GM19455 (cell line): ENCODE data around the gene LRRC1.

Experiments used
- ATAC-seq: cut with Tn5 transposase; IDR thresholded peaks from one replicate; pipeline ENCODE4 v1.9.1; 2021; ENCODE audit not compliant: unreplicated experiment

The LRRC1 gene

DNA sequence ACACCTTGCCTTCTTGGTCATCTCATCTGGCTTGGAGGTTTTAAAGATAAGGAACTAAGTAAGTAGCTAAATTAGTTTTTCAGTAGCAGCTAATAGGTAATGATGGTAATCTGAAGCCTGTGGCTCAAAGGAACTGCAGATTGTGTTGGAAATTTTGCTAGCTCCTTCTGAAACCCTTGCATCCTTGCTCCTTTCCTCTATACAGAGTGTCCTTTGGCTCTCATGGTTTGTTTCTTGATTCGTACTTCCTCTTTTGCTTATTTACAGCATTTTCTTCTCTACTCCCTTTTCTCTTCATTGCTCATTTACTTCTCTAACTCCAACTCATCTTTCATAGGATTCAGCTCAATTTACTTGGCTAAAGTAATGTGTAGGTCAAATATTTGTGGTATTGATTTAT, 19.0 kb downstream of the LRRC1 start:
- ATAC-seq = no peak

DNA sequence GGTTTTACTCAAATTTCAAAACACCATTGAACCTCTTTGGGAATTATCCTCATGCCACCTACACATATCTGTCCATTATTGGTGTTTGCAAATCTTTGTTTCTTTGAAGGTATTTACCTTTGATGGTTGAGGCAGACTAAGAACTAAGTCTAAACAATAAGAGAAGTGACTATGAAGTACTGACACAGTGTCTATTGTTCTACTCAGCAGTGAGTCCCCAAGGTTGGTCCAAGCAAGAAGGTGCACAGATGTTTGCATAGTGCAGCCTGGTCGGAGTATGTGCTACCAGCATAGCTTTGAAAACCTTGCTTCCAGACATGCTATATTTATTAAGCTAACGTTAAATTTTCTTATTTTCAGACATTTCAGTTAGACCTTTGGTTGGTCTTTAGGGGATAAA, 19.5 kb downstream of the LRRC1 start:
- ATAC-seq = no peak

DNA sequence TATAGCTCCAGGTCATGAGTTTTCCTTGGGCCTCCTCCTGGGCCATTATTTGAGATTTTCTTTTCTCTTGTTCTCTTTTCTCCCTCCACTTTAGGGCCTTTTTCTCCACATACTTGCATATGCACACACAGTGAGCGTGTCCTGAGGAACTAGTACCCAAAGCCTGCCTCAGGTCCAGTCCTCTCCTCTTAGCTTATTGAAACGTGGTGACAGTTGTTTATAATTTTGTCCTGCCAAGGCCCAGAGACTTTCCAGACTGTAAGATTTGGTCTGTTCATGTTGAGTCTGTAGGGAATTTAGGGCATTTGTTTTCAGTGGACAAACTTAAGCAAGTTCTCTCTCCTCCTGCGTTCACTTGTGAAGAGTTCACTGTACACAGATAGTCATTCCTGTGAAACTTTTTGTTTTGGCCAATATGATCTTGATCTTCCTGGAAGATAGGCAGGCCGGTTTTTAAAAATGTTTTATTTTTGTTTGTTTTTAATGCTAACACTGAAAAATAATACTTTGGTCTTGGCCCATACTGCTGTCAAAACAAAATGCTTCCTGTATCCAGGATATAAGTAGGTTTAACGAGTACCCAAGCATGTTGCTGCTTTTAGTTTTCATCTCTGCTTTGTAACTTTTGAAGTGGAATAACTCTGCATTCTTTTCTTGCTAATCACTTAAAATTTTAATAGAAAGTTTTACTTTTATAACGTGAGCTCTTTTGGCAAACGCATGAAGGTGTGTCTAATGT, 20.7 kb downstream of the LRRC1 start:
- no peak for ATAC-seq

DNA sequence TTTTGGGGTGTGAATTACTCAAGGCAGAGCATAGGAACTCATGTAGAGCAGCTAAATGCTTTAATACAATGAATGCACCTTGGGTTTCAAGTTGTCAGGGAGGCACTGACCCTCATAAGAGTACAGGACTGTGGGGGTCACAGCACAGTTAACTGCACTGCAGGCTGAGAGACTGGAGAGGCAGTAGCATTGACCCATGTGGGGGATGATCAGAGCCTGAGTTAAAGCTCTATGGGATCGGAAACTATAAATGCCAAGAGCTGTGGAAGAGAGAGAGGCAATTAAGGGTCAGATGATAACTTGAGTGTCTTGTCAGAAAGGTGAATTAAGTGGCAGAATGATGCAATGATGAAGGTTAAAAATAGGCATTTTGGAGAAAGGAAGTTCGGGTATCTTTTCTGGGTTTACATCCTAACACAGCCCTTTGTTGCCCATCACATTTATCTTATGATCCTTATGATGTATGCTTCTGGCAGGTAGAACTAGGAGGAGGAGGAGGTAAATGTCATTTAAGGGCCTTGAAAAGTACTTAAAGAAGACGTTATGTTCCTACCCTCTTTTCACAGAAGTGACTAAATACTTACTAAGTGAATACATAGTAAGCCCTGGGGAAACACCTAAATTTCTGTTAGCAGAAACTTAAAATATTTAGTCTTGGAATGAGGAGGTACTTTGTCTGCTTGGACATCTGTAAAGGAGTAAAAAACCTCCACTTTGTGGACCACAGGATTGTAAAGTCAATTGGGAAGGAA, 24.2 kb downstream of the LRRC1 start:
- no peak for ATAC-seq

DNA sequence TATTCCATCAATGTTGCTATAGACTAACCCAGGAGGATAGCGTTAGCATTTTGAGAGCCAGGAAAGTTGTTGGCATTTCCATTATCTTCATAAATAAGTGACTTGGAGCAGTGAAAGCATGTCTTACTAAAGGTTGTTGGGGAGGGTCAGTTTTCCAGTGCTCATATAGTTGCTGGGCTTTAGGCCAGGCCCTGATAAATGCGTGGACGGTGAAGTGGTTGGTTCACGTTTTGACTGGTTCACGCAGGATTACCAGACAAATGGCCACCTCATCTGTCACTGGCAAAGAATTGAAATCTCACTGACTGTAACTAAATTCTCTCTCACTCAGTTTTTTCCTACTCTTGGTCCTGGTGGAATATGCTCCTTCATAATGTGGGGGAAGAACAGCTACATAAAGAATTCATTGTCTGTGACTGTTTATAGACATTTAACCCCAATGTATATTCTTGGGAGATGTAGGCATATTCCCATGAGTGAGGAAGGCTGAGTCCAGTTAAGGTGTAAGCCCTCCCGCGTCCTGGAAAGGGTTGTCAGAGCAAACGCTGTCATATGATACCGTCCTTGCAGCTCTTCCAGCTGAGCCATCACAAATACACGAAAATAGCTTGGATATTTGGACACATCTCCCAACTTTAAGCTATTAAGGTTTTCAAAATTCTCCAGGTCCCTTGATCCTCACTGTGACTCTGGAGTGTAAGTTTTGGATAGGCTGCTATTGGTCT, 27.8 kb downstream of the LRRC1 start:
- no peak for ATAC-seq

DNA sequence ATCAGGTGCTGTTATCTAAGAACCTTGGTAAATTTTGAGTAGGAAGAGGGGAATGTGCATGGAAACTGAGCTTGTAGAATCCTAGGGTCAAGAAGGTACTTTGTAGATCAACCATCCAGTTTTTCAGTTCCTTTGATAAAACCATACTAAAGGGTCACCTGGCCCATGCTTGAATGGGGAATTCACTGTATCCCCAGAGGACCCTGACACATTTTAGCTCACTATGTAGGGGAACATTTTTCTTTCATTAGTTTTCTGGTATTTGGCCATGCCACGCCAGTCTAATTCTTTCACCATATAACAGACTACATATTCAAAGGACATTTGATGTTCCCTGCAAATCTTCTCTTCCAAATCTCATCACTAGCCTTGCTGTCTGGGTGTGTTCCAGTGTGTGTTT, 29.9 kb downstream of the LRRC1 start:
- ATAC-seq = no peak

DNA sequence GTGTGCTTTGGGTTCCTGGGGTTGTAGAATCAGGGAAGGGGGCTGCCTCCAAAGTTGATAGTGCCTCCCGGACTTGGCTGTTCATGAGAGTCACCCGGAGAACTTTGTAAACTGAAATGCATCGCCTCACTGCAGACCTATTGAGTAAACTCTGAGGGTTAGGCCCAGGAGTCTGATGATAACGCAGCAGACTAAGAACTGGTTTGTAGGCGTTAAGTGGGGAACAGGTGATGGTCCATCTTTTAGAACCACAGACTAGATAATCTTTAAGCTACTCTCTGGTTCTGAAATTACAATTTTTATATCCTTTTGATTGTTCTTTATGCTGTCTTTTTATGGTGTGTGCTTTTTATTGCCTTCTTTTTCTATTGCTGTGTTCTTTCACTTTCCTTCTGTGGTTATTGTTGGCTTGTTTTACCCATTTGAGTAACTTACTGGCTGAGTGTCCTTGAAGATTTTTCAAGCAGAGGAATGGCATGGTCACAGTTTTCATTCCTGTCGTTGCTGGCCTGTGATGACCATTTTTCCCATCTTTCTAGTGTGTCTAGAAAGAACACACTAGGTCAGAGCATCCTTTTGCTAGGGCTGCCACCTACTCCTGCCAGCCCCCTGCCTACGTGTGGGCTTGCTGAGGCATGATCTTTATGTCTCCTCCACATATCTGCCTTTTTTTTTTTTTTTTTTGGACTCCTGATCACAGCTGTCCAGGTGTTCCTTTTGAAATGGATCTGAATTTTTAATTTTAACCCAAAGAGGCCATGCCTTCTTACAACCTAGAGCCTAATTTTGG, 30.9 kb downstream of the LRRC1 start:
- ATAC-seq = no peak

DNA sequence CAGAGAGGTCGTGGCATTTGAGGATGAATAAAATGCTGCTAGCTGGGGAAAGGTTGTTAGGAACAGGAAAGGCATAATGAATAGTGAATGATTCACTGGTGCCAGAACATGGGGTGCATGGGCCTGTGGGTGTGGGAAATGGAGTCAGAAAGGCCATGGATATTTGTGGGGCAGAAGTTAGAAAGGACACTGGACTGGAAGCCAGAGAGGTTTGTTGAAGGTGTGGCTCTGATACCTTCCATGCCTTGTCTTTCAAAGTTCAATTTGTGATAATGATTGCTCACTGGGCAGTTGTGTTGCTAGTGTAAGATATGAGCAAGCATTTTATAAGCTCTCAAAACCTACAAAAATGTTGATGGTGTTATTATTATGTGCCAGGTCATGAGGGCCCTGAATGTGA, 32.7 kb downstream of the LRRC1 start:
- ATAC-seq = no peak

DNA sequence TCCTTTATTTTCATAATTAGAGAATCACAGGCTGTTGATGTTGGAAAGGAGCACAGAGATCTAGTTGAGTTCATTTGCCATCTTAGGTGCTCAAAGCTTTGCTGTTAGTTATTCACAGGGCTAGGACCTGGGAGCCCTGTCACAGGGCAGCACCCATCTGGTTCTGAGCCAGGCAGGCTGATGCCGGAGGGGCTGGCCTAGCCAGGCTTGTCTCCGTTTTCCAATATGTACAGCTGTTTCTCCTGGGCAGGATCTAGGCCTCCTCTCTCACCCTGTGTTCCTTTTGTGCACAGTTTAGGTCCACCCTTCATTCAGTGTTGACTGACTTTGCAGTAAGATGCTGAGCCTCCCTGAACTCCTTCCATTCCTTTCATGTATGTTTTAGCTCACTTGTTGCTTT, 33.4 kb downstream of the LRRC1 start:
- no peak for ATAC-seq

DNA sequence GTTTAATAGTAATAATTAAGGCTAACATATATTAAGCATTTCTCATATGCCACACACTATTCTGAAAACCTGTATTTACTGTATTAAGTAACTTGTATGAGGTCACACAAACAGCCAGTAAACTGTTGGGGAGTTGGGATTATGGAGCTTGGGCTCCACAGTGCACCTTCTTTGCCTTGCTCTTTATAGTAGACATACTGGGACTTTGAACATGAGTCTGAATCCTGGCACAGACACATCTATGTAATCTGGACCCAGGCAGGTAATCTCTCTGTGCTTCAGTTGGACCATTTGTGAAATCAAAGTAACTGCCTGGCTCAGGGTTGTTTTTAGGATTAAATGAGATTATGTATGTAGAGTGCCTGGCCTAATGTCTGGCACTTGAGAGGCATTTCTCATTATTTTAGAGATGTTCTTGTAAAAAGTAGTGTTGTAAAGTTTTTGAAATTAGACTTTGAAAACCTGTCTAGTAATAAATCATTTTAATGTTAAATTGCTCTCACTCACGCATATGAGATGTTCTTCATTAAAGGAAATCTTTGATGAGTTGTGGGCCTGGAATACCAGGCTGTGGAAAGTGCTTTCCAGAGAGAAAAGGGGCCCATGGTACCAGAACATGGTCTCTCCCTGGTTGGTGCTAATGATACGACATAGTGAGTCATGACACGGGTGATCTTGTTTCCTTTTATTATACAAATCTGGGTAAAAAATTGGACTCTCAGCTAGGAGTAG, 34.3 kb downstream of the LRRC1 start:
- ATAC-seq = no peak

DNA sequence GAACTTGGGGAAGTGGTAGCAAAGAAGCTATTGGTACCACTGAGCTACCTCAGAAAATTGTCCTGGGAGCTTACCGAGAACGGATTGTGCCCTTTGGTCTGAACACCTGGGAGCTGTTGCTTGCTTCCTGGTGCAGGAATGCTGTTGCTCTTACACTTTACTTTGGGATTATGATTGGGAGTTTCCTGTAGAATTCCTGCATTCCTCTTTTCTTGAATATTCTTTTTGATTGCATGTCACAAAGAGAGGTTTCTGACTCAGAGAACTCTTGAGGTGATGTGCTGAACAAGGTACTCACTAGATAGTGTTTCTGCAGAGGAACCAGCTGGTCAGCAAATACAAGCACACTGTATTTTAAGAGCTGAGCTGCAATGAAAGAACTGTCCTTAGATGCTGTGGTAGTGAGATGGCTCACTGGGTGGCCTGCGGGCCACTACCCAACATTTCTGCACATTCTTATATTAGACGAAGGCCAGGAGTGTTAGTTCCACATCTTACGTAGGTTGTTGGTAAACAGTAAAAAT, 35.0 kb downstream of the LRRC1 start:
- no peak for ATAC-seq

DNA sequence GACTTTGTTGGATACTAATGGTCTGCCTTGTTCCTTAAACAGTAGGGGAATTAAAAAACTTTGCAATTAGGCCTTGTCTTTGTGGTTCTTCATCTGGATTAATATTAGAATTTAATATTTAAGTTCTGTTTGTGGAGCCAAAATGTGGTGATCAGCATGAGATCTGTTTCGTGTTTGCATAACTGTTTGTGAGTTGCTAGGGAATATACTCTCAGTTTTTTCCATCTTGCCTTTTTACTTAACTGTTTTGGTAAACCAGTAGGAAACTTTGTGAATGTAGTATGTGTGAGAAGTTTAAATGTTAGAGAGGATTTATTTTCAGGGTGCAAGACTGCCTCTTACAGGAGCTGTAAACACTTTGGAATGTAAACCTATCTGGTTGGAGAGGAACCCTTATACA, 35.6 kb downstream of the LRRC1 start:
- ATAC-seq = no peak

DNA sequence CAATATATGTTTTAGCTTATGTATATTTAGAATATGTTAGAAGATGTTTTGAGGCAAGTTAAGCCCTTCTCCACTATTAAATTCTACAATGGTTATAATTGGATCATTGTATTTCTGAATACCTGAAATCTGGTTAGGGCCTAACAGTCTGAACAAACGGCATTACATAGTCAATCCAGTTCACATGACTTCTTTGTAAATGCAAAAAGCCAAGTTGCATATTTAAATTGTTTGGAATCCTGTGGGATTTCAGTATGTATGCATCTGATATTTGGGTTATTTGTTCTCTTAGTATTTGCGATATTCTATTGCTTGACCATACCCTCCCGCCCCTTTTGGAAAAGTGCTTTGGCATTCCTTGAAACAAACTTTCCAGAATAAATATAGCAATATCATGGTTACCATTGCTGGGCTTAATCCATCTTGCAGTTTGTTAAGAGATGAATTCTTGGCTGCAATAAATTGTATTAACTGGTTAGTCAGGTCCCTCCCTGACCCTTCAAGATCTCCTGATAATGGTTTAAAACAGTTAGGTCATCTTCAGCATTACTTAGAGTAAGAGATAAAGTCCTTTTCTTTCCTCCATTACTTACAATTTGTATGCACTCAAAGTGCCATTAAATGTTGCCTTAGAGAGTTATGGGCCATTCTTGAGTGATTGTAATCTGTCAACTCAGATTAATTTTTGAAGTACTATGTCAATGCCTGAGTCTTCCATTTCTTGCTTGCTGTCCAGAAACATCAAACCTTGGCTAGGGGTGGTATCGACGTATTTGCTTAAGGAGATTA, 36.5 kb downstream of the LRRC1 start:
- ATAC-seq = no peak

DNA sequence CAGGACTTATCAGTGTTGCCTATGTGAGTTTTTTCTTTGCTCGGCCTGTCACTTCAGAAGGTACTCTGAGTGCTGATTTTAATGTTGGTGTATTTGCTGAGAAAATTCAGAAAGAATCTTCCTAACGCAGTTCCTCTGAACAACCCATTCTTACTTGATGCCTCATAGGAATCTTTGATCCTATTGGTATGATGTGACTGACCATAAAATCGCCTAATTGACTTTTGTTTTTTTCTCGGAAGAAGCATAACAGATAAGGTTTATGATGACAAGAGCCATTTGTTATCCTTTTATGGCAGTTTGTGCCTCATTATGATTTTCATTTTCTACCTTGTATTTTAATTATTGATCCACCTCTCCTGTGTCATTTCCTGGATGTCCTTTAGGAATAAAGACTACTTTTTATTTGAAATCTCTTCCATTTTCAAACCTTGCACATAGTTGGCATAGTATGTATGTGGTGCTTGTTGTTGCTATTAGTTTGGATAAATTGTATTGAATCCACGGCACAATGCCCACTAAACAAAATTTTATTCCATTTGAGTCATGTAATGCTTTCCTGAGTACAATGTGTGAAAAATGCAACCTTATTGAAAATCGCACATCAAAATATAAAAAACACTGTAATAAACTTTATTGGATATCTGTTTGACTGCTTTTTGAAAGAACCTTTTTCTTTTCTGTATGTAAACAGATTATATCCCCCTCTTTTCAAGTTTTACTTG, 37.3 kb downstream of the LRRC1 start:
- no peak for ATAC-seq

DNA sequence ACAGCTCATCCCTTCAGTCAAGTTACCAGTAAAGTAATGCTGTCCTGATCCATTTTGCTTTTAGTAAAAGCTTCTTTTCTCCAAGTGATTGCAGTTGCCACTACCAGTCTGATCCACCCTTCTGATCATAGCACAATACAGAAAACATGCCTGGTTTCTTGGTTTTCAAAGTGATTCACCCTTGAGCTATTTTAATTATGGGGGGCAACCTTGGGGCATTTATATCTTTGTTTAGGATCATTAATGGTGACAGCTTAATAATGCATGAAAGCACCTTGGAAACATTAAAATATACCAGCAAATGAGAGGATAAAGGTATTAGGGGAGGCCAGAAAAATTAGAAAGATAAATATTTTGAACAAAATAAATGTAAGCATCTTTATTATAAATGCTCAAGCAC, 38.4 kb downstream of the LRRC1 start:
- ATAC-seq = no peak

DNA sequence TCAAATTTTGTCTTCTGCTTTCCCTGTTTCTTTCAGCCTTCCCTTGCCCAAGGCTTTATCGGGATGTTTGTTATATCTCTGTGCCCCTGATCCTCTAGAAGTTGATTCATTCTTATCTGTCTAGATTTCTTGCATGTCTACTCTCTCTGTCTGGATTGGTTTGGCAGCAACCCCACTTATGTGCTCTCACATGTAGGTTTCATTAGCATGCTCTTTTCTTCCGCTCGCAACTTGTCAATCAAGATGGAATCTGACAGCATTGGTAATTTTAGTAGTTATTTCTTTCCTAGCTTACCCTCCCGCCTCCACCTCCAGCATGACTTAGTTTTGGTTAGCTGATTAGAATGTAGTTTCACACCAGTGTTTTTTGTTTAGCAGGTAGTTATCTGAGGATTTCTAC, 39.3 kb downstream of the LRRC1 start:
- ATAC-seq = no peak

DNA sequence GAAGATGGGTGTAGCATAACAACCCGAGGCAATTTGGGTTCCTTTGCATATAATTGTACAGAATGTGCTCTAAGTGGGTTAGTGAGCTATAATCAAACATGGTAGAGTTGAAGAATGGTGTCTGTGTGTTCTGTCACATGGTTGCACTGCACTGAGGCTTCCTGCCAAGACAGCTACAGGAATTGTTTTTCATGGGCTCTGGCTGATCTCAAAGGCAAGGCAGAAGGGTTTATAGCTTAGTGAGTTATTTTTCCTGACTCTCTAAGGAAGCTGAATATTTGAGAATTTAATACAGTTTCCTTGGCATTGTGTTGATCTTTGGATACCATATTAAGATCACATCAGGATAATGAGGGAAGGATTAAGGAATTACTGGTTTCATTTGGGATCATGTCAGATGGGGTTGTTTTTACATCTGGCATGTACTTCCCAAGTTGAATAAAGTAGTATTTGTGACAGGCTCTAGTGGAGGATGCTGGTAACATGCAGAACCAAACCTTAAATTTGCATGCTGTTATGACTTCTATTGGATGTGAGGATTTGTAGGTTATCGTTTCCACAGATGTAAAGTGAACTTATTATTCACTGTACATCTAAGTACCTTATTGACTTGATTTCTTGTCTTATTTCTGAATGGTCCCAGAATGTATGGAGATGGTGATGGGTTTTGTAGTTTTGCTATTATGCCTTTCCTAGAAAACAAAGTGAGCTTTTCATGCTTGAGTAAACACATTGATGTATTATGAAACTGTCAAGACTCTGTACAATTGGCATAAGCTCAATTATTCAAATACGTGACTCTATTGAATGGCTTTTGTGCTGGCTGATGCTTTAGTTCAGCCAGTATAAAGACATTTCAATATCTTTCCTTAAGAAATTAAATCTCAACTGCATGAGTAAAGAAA, 43.3 kb downstream of the LRRC1 start:
- no peak for ATAC-seq

DNA sequence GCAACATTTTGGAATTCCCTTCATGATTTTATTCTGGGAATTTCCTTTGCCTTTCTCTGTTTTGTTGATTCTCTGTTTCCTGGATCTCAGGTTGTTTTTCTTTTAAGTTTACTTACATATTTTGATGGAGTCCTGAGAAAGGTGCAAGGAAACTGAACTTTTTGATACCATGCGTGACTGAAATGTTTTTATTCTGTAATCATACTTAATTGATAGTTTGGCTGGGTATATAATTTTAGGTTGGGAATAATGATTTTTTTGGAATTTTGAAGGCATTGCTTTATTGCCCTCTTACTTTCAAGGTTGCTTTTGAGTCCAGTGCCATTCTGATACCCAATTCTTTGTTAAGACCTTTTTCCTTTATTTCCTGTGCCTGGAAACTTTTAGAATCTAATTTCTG, 45.2 kb downstream of the LRRC1 start:
- no peak for ATAC-seq
